ENCODE measurements around the gene TNNC2.

- TF ChIP-seq CTCF (IDR thresholded peaks at IDR 0.05; ENCODE audit: insufficient read depth, low read length, poor library complexity, severe bottlenecking) (no peak), EZH2phosphoT487 (conservative IDR thresholded peaks at IDR 0.05; ENCODE audit: low read length) (no peak)
Measured at GRCh38 chr20:45832619-45833018, 5.5 kb upstream of the TNNC2 start.

Measured in SU-DHL-6 (cell line).